ENCODE measurements around the gene OSGEP.

The OSGEP gene

DNA sequence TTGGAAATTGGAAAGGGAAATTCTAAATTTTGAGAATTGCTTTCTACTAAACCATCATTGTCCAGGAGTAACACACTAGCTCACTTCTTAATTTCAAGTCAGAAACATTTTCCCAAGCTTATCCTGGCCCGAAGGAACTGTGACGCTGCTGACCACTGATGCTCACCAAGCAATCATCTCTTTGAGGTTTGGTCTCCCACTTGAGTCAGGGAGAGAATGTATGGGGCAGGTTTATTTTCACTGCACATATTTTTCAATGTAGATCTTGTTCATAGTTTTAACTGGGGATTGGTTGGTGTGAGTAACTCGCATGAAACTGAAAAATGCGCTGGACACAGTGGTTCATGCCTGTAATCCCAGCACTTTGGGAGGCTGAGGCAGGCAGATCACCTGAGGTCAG, 37.9 kb upstream of the OSGEP start:
- Histone ChIP-seq H2BK12ac (ENCODE audit: low read length in 2 of 2) (no peak overlapping the region), H3K9me3 (ENCODE audit: control insufficient read depth, low read length) (no peaks in the 10 kb centered on the region), H2AK5ac (ENCODE audit: low read length, severe bottlenecking) (no peak overlapping the region), H2BK5ac (ENCODE audit: low read depth, low read length, poor library complexity, severe bottlenecking) (no peak overlapping the region), H2BK120ac (ENCODE audit: low read depth, low read length) (no peak overlapping the region), H3K9ac (ENCODE audit: low read length) (no peak overlapping the region), H4K8ac (ENCODE audit: low read length) (no peak overlapping the region), H3K79me1 (replicated peaks; ENCODE audit: low read length, poor library complexity, severe bottlenecking) (no peaks in the 10 kb centered on the region), H3K23ac (ENCODE audit: low read length in 2 of 2) (no peak overlapping the region), H4K91ac (ENCODE audit: low read length) (no peak overlapping the region), H3K27ac (ENCODE audit: low read length, poor library complexity, severe bottlenecking) (no peak overlapping the region), H3K4me2 (ENCODE audit: low read length, poor library complexity, severe bottlenecking) (no peak overlapping the region), H3K18ac (ENCODE audit: low read depth in 1 of 2, low read length in 2 of 2) (no peak overlapping the region), H3K36me3 (ENCODE audit: control insufficient read depth in 1 of 2, insufficient read depth in 2 of 2, low read depth in 1 of 2, low read length in 2 of 2) (no peaks in the 10 kb centered on the region), H3K27me3 (ENCODE audit: control insufficient read depth in 1 of 2, insufficient read depth in 1 of 2, low read length in 2 of 2) (peaks cover 0 to 19% of the 10 kb centered on the region in 2 experiments), H3K4me3 (ENCODE audit: insufficient read depth in 1 of 2, low read depth in 1 of 2, low read length in 2 of 2) (no peak overlapping the region), H3K4ac (ENCODE audit: low read depth in 1 of 2, low read length in 2 of 2) (no peak overlapping the region), H2BK15ac (ENCODE audit: low read depth, poor library complexity, severe bottlenecking) (no peak overlapping the region), H3K4me1 (ENCODE audit: control insufficient read depth, insufficient read depth, low read depth, low read length) (no peaks in the 10 kb centered on the region), H3K14ac (ENCODE audit: low read length in 2 of 2) (no peak overlapping the region), H2AFZ (ENCODE audit: low read depth, low read length) (no peak overlapping the region)
- WGBS = 93% methylated on average over 4 of the region's 4 CpGs
- DNase-seq = no peak

- WGBS = 59% methylated on average over 6 of the region's 6 CpGs
- H2BK5ac ChIP-seq (ENCODE audit: low read depth, low read length, poor library complexity, severe bottlenecking) = no peak overlapping the region
Observed at GRCh38 chr14:20490563-20490962, 36.0 kb upstream of the OSGEP start.

GRCh38 chr14:20489093-20489994, 34.7 kb upstream of the OSGEP start:
- H3K23ac ChIP-seq (ENCODE audit: low read length in 2 of 2) = no peak overlapping the region
- H2BK120ac ChIP-seq (ENCODE audit: low read depth, low read length) = no peak overlapping the region
- H3K14ac ChIP-seq (ENCODE audit: low read length in 2 of 2) = no peak overlapping the region
- H3K79me1 ChIP-seq (replicated peaks; ENCODE audit: low read length, poor library complexity, severe bottlenecking) = no peaks in the 10 kb centered on the region
- H2BK15ac ChIP-seq (ENCODE audit: low read depth, poor library complexity, severe bottlenecking) = no peak overlapping the region
- whole genome bisulfite sequencing = 66% methylated on average over 4 of the region's 6 CpGs
- no peak overlapping the region for H2BK12ac ChIP-seq (ENCODE audit: low read length in 2 of 2)
- peak overlapping the region in 1 of 2 experiments; percentile 30 for H3K4me3 ChIP-seq (ENCODE audit: insufficient read depth in 1 of 2, low read depth in 1 of 2, low read length in 2 of 2)
- no peak overlapping the region for H3K27ac ChIP-seq (ENCODE audit: low read length, poor library complexity, severe bottlenecking)
- no peak overlapping the region for H3K4me2 ChIP-seq (ENCODE audit: low read length, poor library complexity, severe bottlenecking)
- no peak overlapping the region for H3K9ac ChIP-seq (ENCODE audit: low read length)
- H3K4ac ChIP-seq (ENCODE audit: low read depth in 1 of 2, low read length in 2 of 2) = no peak overlapping the region
- H3K36me3 ChIP-seq (ENCODE audit: control insufficient read depth in 1 of 2, insufficient read depth in 2 of 2, low read depth in 1 of 2, low read length in 2 of 2) = no peaks in the 10 kb centered on the region
- no peak overlapping the region for H4K8ac ChIP-seq (ENCODE audit: low read length)
- H3K4me1 ChIP-seq (ENCODE audit: control insufficient read depth, insufficient read depth, low read depth, low read length) = no peaks in the 10 kb centered on the region
- H3K27me3 ChIP-seq (ENCODE audit: control insufficient read depth in 1 of 2, insufficient read depth in 1 of 2, low read length in 2 of 2) = peaks cover 0 to 31% of the 10 kb centered on the region in 2 experiments
- DNase-seq = no peak
- no peaks in the 10 kb centered on the region for H3K9me3 ChIP-seq (ENCODE audit: control insufficient read depth, low read length)
- no peak overlapping the region for H3K18ac ChIP-seq (ENCODE audit: low read depth in 1 of 2, low read length in 2 of 2)
- H2AFZ ChIP-seq (ENCODE audit: low read depth, low read length) = no peak overlapping the region
- H2BK5ac ChIP-seq (ENCODE audit: low read depth, low read length, poor library complexity, severe bottlenecking) = no peak overlapping the region
- H4K91ac ChIP-seq (ENCODE audit: low read length) = no peak overlapping the region
- H2AK5ac ChIP-seq (ENCODE audit: low read length, severe bottlenecking) = no peak overlapping the region

More at GRCh38 chr14:20490563-20490962, 36.0 kb upstream of the OSGEP start:
- no peak overlapping the region for H4K91ac ChIP-seq (ENCODE audit: low read length)
- no peak overlapping the region for H2BK120ac ChIP-seq (ENCODE audit: low read depth, low read length)
- H3K4me1 ChIP-seq (ENCODE audit: control insufficient read depth, insufficient read depth, low read depth, low read length) = no peaks in the 10 kb centered on the region
- no peak overlapping the region for H2AK5ac ChIP-seq (ENCODE audit: low read length, severe bottlenecking)
- peaks cover 0 to 31% of the 10 kb centered on the region in 2 experiments for H3K27me3 ChIP-seq (ENCODE audit: control insufficient read depth in 1 of 2, insufficient read depth in 1 of 2, low read length in 2 of 2)
- H3K14ac ChIP-seq (ENCODE audit: low read length in 2 of 2) = no peak overlapping the region
- H3K4me3 ChIP-seq (ENCODE audit: insufficient read depth in 1 of 2, low read depth in 1 of 2, low read length in 2 of 2) = no peak overlapping the region
- no peak overlapping the region for H2BK12ac ChIP-seq (ENCODE audit: low read length in 2 of 2)
- no peak overlapping the region for H4K8ac ChIP-seq (ENCODE audit: low read length)
- no peaks in the 10 kb centered on the region for H3K79me1 ChIP-seq (replicated peaks; ENCODE audit: low read length, poor library complexity, severe bottlenecking)
- no peak overlapping the region for H3K4me2 ChIP-seq (ENCODE audit: low read length, poor library complexity, severe bottlenecking)
- H3K9ac ChIP-seq (ENCODE audit: low read length) = no peak overlapping the region
- H3K27ac ChIP-seq (ENCODE audit: low read length, poor library complexity, severe bottlenecking) = no peak overlapping the region
- peak overlapping the region in 1 of 2 experiments; percentile 87 for H3K23ac ChIP-seq (ENCODE audit: low read length in 2 of 2)
- no peak overlapping the region for H3K4ac ChIP-seq (ENCODE audit: low read depth in 1 of 2, low read length in 2 of 2)
- H3K9me3 ChIP-seq (ENCODE audit: control insufficient read depth, low read length) = no peaks in the 10 kb centered on the region
- no peak for DNase-seq
- no peaks in the 10 kb centered on the region for H3K36me3 ChIP-seq (ENCODE audit: control insufficient read depth in 1 of 2, insufficient read depth in 2 of 2, low read depth in 1 of 2, low read length in 2 of 2)
- no peak overlapping the region for H3K18ac ChIP-seq (ENCODE audit: low read depth in 1 of 2, low read length in 2 of 2)
- no peak overlapping the region for H2BK15ac ChIP-seq (ENCODE audit: low read depth, poor library complexity, severe bottlenecking)
- no peak overlapping the region for H2AFZ ChIP-seq (ENCODE audit: low read depth, low read length)

DNA sequence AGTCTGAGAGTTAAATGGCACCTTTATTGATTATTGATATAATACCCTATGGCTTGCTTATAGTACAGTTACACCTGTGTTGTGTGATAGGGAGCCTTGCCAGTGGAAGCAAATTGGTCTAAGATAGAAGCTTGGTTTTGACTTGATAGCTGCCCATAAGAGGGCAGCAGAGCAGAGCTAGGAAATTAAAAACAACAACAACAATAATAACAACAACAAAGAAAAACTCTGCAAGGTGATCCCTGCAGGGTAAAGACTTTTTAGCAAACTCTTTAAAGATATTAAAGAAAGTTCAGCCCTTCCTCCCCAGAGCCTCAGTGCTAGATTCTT, 32.7 kb upstream of the OSGEP start:
- H3K14ac ChIP-seq (ENCODE audit: low read length in 2 of 2) = no peak overlapping the region
- no peak overlapping the region for H3K4ac ChIP-seq (ENCODE audit: low read depth in 1 of 2, low read length in 2 of 2)
- H4K91ac ChIP-seq (ENCODE audit: low read length) = no peak overlapping the region
- H2BK120ac ChIP-seq (ENCODE audit: low read depth, low read length) = no peak overlapping the region
- H3K9ac ChIP-seq (ENCODE audit: low read length) = no peak overlapping the region
- H3K79me1 ChIP-seq (replicated peaks; ENCODE audit: low read length, poor library complexity, severe bottlenecking) = no peaks in the 10 kb centered on the region
- H2BK5ac ChIP-seq (ENCODE audit: low read depth, low read length, poor library complexity, severe bottlenecking) = no peak overlapping the region
- H3K4me1 ChIP-seq (ENCODE audit: control insufficient read depth, insufficient read depth, low read depth, low read length) = no peaks in the 10 kb centered on the region
- H3K4me3 ChIP-seq (ENCODE audit: insufficient read depth in 1 of 2, low read depth in 1 of 2, low read length in 2 of 2) = no peak overlapping the region
- H3K27ac ChIP-seq (ENCODE audit: low read length, poor library complexity, severe bottlenecking) = no peak overlapping the region
- H2AK5ac ChIP-seq (ENCODE audit: low read length, severe bottlenecking) = no peak overlapping the region
- peaks cover 0 to 31% of the 10 kb centered on the region in 2 experiments for H3K27me3 ChIP-seq (ENCODE audit: control insufficient read depth in 1 of 2, insufficient read depth in 1 of 2, low read length in 2 of 2)
- H2BK12ac ChIP-seq (ENCODE audit: low read length in 2 of 2) = no peak overlapping the region
- H3K9me3 ChIP-seq (ENCODE audit: control insufficient read depth, low read length) = no peaks in the 10 kb centered on the region
- H3K4me2 ChIP-seq (ENCODE audit: low read length, poor library complexity, severe bottlenecking) = no peak overlapping the region
- DNase-seq = no peak
- no peak overlapping the region for H2BK15ac ChIP-seq (ENCODE audit: low read depth, poor library complexity, severe bottlenecking)
- H4K8ac ChIP-seq (ENCODE audit: low read length) = no peak overlapping the region
- H2AFZ ChIP-seq (ENCODE audit: low read depth, low read length) = no peak overlapping the region
- no peak overlapping the region for H3K18ac ChIP-seq (ENCODE audit: low read depth in 1 of 2, low read length in 2 of 2)
- no peak overlapping the region for H3K23ac ChIP-seq (ENCODE audit: low read length in 2 of 2)
- H3K36me3 ChIP-seq (ENCODE audit: control insufficient read depth in 1 of 2, insufficient read depth in 2 of 2, low read depth in 1 of 2, low read length in 2 of 2) = no peaks in the 10 kb centered on the region
